Mesenteric fat pad (tissue), 1 donor: ENCODE results near the gene PALB2. TPM values are rescaled to one million over a fixed set of nuclear protein-coding genes. Genes with fewer than 3 reads are reported as not detected.
"Not testable (repeated sequence)": the region's sequence is repeated elsewhere in the genome, so short reads cannot be mapped to it uniquely, and the experiment has no call there.

Experiments used
- DNase-seq: peaks from one replicate; pipeline ENCODE4 v3.0.0-alpha.2; 2020; ENCODE audit warnings: low spot score
- total RNA-seq: library from RNA; stranded (reverse); fragmentation: NEBNext Ultra II Directional; extraction: Animal tissue kit (Norgen Biotek cat#: 25700); gene quantifications from one replicate; pipeline ENCODE4 v1.2.1, GENCODE V29; 2021
- donor health status: DM: yes; HTN: yes; CAD: no.

Gene PALB2
- total RNA-seq, 1 donor from 2014 or later, result 10.8 TPM

DNA sequence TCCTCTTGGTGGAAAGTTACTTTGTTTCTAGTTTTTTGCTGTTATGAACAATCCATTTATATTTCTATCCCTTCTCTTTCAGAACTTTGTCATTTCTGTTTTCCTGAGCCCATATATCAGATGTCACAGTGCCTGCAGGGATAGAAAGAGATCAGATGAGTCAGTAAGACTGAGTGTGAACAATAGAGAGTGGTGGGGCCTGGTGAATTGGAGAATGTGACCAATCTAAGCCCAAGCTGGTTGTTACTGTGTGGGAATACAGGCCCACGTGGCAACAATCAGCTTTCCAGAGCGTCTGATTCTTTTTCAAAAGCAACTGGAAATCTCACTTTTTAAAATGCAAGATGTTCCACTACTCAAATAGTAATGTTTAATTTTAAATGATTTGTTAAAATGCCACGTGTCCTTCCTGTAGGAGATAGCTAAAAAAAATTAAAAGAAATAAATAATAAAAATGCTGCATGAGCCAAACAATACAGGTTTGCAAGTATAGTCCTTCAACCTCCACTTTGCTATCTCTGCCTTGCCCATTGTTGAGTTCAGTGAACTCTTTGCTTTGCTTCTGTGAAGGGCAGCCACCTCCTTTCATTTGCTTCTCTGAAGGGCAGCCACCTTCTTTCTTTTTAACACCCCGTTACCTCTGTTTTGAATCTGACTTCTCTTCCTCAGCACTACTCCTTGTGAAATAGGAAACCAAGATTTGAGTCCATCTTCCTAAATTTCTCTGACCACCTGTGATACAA lies 9.7 kb upstream of the PALB2 start:
- DNase-seq, result no peak

DNA sequence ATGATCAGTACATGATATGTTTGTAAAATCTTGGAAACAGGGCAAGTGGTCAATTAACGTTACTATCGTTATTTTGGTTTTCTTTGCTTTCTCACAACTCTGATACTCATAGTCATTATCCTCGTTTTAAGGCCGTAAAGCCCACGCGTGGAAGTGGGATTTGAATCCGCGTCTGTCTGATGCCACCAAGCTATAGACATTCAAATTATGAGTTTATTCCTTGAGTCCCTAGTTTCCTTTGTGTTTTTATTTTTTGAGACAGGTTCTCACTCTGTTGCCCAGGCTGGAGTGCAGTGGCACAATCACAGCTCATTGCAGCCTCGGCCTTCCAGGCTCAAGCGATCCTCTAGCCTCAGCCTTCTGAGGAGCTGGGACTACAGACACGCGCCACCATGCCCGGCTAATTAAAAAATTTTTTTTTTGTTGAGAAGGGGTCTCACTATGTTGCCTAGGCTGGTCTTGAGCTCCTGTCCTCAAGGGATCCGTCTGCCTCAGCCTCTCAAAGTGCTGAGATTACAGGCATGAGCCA lies 1.2 kb upstream of the PALB2 start:
- no peak for DNase-seq

DNA sequence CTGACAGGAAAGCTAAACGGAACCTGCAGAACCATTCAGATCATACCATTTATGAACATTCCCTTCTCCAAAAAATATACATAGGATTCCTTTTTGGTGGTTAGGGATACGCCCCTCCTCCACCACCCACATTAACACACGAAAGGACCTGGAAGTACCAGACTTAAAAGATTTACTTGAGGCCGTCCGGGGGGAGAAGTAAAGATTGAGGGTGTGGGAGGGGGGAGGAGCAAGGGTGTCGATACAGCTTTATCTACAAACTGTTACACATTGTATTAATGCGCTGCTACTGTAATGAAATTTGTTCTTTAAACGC lies 537 bp downstream of the PALB2 start:
- no peak for DNase-seq

DNA sequence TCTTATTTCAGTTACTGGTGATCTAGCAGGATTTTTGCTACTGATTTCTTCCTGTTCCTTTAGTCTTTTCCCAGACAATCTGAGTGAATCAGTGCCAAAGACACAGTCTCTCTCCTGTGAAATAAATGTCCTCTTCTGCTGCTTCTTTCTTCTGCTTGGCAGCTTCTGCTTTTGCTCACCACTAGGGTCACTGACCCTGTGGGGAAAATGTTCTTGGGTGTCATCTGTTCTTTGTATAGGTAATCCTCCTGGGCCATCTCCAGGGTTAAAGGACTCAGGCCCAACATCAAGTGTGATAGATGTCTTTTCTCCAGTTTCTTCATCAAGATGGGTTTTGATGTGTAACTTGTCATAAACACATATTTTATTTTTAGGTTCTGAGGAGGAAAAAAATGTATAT lies 5.2 kb downstream of the PALB2 start:
- DNase-seq, result no peak

DNA sequence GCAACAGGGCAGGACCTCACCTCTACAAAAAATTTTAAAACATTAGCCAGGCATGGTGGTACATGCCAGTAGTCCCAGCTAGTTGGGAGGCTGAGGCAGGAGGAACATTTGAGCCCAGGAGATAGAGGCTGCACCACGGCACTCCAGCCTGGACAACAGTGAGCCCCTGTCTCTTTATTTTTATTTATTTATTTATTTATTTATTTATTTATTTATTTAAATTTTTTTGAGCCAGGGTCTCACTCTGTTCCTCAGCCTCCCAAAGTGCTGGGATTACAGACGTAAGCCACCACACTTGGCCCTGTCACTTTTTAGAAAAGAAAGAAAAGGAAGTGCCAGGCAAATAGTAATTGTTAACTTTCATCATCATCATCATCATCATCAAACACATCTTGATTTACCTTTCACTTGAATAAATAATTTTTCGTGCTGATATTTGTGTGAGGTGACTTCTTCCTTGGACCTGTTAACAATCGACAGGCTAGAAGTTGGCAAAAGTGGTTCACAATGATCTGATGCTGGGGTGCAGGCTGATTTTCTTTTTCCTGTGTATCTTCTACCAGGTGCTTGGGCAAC lies 6.6 kb downstream of the PALB2 start:
- DNase-seq, result no peak

DNA sequence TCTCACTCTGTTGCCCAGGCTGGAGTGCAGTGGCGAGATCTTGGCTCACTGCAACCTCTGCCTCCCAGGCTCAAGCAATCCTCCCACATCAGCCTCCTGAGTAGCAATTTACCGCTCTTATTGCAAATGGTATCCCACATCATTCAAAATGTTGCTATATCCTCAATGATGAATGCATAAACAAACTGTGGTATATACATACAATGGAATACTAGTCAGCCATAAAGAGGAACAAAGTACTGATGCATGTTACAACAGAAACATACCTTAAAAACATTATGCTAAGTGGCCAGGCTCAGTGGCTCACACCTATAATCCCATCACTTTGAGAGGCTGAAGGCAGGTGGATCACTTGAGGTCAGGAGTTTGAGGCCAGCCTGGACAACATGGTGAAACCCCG lies 9.2 kb downstream of the PALB2 start:
- not testable (repeated sequence) for DNase-seq

DNA sequence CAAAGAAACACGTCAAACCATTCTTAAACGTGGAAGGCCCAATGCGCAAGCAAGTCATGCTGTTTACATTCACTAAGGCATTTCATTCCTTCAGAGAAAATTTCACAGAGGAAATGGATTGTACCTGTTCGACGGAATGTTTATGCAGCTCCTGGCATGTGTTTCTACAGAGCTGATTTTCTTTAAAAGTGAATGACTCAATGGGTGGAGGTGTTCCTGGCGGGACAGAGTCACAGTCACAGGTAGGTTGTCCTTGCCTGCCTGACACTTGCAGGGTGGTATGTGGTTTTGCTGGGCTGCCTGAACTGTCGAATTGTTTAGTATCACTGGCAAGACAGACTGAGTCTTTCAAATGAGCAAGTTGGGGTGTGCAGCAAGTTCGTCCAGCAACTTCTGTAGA lies 11.6 kb downstream of the PALB2 start:
- no peak for DNase-seq

DNA sequence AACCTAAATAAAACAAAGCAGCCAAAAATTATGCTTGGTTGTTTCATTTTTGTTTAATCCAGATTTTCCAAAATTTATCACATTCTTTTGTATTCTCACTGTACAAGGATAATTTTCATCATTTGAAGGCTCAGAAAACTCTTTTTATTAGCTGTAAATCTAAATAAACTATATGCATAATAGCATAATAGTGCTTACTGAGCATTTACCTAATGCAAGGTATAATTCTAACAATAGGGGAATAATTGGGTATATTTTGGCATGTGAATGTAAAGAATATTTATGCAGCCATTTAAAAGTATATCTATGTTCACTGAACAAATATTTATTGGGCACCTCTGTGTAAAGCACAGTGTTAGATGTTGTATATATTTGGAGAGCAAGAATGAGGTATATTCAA lies 17.0 kb downstream of the PALB2 start:
- no peak for DNase-seq

DNA sequence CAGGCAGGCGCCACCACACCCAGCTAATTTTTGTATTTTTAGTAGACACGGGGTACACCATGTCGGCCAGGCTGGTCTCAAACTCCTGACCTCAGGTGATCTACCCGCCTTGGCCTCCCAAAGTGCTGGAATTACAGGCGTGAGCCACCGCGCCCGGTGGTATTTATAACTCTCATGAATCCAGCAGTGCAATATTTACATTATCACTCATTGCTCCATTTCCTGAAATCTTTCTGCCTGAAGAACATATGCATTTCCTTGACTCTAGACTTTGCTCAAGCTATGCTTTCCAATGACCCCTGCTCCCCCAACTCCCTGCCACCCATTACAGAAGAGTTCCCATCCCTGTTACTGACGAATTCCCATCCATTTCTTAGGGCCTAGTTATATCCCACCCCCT lies 25.3 kb downstream of the PALB2 start:
- no peak for DNase-seq

DNA sequence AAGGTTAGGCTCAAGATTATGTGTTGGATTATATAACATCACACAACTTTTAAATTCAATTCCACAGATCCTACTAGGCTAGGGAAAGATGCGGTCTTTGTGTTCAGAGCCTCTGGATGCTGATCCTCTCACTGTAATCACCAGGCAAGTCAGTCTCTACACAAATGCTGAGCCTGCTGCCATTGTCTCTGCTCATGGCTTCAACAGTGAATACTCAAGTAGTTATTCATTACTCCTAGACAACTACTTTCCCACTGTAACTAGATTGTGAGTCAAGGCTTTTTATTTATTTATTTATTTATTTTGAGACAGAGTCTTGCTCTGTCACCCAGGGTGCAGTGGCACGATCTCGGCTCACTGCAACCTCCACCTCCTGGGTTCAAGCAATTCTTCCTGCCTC lies 29.2 kb downstream of the PALB2 start:
- DNase-seq, result no peak

DNA sequence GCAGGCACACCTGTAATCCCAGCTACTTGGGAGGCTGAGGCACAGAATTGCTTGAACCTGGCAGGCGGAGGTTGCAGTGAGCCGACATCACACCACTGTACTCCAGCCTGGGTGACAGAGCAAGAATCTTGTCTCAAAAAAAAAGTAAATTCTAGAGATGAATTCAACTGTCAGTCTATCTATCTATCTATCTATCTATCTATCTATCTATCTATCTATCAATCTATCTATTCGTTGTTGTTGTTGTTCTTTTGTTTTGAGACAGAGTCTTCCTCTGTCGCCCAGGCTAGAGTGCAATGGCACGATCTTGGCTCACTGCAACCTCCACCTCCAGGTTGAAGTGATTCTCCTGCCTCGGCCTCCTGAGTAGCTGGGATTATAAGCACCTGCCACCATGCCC lies 30.2 kb downstream of the PALB2 start:
- not testable (repeated sequence) for DNase-seq

DNA sequence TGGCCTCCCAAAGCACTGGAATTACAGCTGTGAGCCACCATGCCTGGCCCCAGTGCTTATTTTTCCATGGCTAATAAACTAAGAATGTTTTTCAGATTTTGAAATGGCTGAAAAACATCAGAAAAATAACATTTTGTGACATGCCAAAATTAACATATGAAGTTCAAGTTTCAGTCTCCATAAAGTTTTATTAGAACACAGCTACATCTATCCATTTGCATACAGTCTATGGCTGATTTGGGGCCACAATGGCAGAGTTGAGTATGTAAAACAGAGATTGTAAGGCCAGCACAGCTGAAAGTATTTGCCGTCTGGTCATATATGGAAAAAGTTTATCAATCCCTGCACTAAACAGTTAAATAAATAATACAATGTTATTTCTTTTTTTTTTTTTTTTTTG lies 31.2 kb downstream of the PALB2 start:
- no peak for DNase-seq

DNA sequence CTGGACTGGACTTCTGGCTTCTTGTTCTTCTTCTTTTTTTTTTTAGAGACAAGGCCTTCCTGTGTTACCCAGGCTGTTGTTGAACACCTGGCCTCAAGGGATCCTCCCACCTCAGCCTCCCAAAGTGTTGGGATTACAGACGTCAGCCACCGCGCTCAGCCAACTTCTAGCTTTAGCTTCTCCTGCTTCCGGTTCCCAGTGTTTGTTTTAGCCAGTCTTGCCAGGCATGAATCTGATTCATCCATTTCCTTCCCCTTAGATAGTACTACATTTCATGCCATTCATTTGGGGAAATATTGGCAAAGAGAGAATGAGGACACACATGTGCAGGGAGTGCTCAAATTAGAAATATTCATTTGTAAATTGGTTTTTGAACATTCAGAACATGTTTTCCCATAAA lies 32.9 kb downstream of the PALB2 start:
- no peak for DNase-seq

DNA sequence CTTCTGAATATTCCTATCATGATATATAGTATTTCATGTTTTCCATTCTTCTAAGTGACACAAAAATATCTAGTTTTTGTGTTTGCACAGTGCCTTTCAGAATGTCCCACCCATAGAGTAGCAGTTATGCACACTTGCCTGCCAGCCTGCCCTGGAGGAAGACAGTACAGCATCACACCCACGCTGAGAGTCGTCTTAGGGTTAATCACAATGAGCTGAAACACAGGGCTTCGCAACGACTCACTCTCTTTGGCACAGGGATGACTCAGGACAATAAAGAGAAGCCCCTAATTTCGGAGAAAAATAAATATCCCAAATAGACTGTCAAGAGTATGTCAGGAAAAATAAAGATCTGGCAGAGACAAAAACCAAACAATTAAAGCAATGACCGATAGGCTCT lies 33.4 kb downstream of the PALB2 start:
- no peak for DNase-seq

DNA sequence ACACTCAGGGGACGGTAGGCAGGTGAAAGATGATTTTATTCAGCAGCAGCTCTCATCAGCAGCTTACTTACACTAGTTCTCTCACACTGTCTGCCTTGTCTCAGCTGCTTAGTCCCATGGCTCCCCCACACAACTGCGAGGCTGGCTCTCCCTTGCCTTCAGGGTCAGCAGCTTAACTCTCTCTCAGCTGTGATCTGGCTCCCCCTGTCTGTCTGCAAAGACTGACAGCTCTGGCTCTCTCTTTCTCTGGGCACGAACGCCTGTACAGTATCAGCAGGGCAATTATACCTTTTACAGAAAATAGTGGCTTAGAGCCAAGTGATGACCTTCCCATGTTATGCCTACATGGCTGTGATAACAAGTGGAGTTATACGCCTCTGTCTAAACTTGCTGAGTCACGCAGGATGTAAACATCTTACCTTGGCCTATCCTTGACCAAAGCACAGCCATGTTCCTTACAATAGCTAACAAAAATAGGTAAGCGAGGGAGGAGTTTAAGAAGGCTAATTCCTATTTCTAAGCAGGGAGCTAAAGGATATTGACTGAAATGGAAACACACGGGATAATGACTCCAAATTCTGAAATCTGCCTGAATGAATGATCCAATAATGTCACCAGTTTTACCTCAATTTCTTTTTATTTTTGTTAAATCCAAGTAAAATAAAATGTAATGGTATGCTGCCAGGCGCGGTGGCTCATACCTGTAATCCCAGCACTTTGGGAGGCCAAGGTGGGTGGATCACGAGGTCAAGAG lies 43.9 kb downstream of the PALB2 start:
- DNase-seq, result no peak

DNA sequence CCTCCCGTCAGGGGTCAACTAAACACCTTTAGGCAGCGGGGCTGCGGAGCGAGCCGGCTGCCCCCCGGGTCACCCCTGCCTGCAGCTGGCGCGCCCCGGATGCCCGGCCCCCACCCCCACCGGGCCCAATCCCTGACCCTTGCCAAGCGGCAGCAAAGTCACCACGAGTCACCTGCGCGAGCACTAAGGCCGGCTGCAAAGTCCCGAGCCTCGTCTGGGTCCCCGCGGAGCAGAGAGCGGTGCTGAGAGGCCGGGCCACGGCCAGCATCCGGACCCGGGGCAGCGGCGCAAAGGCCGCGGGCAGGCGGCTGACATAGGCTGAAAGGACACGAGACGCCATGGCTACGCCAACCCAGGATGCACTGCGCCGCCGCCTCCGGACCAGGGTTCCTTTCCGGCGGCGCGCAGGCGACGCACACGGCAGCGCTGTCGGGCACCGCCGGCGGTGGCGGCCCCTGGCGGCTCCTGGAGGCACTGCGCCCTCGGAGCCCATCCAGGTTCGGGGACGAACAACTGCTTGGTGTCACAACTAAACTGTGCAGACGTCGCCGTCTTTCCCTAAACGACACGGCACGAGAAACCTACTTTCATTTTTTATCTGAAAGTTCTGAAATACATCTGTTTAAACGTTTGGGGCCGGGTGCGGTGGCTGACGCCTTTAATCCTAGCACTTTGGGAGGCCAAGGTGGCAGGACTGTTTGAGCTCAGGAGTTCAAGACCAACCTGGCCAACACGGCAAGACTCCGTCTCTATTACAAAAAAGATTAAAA lies 45.0 kb downstream of the PALB2 start, which contains the start of gene NDUFAB1:
Gene NDUFAB1 (minus strand): TSS at position 366 of the 770 bp plus-strand sequence. CDS start 26 bp downstream, at position 340.
- peak; percentile 96 for DNase-seq

DNA sequence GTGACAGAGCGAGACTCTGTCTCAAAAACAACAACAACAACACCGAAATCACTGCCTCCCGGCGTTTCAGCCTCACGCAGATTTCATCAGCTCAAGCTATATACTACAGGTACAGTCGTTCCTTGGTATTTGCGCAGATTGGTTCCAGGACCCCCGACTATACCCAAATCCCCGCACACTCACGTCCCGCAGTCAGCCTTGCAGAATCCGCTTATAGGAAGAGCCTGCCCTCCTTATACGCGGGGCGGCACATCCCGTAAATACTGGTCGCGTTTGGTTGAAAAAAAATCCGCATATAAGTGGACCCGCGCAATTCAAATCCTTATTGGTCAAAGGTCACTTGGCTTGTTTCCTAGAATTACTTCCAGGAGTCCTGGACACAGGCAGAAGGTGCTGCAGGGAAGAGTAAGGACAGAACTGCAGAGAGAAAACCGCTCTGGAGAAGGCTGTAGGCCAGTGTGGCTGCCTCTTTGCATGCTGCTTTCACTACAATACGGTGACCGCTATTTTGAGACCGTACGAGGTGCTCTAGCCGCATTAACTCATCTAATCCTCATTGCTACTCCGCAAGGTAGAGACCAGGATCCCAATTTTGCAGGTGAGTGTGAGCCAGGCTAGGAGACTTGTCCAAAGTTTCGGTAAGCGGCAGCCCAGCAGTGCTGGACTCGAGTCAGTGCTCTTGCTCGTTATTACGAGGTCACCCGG lies 45.7 kb downstream of the PALB2 start:
- DNase-seq, result no peak

DNA sequence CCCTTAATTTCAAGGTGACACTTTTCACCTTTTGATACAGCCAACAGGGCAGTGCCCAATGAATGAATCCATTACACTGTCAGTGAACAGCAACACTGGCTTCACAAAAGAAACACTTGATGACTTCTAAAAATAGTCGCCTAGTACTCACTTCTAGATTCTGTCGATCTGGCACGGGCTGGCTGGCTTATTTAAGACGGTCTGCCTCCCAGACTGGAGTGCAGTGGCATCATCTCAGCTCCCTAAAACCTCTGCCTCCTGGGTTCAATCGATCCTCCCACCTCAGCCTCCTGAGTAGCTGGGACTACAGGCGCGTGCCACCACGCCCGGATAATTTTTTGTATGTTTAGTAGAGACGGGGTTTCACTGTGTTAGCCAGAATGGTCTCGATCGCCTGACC lies 46.9 kb downstream of the PALB2 start:
- no peak for DNase-seq

DNA sequence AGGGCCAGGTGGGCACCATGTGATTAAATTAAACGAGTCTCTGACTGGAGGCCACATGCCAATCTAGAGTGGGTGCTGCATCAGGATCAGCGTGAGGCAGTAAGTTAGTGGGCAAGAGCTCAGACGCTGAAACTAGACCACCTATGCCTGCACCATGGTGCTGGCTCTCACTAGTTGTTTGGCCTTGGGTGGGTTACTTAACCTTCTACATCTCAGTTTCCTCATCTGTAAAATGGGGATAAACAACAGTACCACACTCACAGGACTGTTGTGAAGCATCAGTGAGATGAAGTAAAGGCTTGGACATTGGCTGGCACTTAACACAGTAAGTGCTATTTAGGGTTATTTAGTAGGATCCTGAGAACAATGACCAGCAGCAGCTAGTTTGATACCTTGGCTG lies 50.9 kb downstream of the PALB2 start:
- no peak for DNase-seq

DNA sequence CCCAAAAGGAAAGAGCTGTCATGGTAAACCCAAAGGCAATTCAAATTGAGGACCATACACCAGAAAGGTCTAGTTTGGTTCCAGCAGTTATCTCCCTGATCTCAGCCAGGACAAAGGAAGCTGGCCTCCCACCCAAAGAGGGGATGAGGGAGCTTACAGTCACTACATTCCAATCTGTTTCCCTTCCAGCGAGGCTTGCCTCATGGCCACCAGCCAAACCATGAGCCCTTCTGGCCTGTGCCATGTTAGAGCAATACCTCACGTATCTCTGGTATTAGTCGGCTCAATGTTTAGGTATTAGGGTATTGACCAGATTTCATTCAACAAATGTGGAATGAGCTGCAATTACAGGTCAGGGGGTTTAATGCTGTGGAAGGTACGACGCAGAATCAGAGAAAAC lies 53.4 kb downstream of the PALB2 start:
- no peak for DNase-seq
